Breast epithelium (tissue), 3 donors: ENCODE measurements around the gene PLEKHH1.

ENCODE experiments used
- CTCF ChIP-seq, 3 donors: fragments of 450-650 bp; IDR thresholded peaks; one replicate each; pipeline ENCODE4 v1.5.1; 2016 to 2017; ENCODE audit warnings: antibody characterized with exemption in 3 of 3, mild to moderate bottlenecking in 3 of 3, moderate library complexity in 3 of 3
- POLR2A ChIP-seq: fragments of 450-650 bp; IDR thresholded peaks from one replicate; pipeline ENCODE4 v1.6.1; 2016; ENCODE audit warnings: antibody characterized with exemption, mild to moderate bottlenecking, moderate library complexity
- POLR2AphosphoS5 ChIP-seq, 3 donors: sonication (generic); formaldehyde crosslinking; IDR thresholded peaks; one replicate each; pipeline ENCODE4 v1.6.1; 2017; ENCODE audit warnings: antibody characterized with exemption in 3 of 3

DNA sequence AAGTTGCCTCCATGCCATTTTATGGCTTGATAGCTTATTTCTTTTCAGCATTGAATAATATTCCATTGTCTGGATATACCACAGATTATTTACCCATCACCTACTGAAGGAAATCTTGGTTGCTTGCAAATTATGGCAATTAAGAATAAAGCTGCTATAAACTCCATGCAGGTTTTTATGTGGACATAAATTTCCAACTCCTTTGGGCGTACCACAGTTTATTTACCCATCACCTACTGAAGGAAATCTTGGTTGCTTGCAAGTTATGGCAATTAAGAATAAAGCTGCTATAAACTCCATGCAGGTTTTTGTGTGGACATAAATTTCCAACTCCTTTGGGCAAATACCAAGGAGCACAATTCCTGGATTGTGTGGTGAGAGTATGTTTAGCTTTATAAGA, 12.6 kb upstream of the PLEKHH1 start:
- TF ChIP-seq CTCF (IDR thresholded peaks at IDR 0.05), result no peak
- no peak for TF ChIP-seq POLR2AphosphoS5 (IDR thresholded peaks at IDR 0.05)
- TF ChIP-seq POLR2A, result no peak
